Measurements from ENCODE around the gene HCRT. TPM values are rescaled to one million over a fixed set of nuclear protein-coding genes. Genes with fewer than 3 reads are reported as not detected.

Gene HCRT
- total RNA-seq, 4 donors from 2014 or later, result not detected

GRCh38 chr17:42136654-42137051, 48.6 kb downstream of the HCRT start:
- DNase-seq (ENCODE audit: low spot score) (no peak), ATAC-seq (ENCODE audit: low FRiP score) (no peak)
- TF ChIP-seq, protein P1, sequence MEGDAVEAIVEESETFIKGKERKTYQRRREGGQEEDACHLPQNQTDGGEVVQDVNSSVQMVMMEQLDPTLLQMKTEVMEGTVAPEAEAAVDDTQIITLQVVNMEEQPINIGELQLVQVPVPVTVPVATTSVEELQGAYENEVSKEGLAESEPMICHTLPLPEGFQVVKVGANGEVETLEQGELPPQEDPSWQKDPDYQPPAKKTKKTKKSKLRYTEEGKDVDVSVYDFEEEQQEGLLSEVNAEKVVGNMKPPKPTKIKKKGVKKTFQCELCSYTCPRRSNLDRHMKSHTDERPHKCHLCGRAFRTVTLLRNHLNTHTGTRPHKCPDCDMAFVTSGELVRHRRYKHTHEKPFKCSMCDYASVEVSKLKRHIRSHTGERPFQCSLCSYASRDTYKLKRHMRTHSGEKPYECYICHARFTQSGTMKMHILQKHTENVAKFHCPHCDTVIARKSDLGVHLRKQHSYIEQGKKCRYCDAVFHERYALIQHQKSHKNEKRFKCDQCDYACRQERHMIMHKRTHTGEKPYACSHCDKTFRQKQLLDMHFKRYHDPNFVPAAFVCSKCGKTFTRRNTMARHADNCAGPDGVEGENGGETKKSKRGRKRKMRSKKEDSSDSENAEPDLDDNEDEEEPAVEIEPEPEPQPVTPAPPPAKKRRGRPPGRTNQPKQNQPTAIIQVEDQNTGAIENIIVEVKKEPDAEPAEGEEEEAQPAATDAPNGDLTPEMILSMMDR (IDR thresholded peaks at IDR 0.05), result no peak

DNA sequence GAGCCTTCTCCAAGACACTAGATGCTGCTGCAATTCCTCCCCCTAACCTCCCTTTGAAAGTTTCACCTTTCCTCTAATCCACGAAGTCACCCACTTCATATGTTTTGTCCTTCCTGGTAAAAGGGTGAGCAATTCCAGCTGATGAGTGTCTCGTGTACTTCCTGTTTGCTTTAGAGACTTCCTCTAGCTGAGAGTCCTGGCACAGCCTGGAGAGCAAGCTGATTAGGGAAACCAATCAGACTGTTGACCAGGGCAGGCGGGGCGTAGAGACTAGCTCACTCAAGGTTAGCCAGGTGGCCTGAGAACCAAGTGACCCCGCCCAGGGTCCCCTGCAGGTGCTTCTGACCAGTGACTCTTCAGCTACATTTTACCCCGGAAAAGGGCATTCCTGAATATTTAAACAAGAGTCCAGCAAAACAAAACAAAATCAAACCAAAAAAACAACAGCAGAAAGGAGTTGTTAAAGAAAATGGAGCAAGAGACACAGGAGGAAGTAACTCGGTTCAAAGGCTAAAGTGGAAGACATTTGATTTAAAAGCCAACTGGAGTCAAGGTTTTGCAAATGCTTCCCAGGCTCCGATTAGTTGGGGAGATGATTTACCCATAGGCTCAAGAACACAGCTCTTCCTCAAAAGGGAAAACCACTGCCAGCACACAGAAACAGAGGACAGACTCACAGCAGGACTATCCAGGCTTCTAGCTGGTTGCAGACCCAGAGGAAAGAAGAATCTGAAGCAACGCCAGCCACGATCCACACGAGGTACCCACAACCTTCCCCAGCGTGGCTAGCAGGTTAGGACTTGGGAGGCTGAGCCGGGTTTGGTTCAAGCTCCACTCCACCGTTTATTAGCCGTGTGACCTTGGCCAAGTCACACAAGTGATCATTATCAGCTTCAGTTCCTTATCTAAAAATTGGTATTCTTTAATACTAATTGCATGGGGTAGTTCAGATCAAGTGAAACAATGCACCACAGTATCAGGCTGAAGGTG, 49.3 kb downstream of the HCRT start:
- no peak for DNase-seq (ENCODE audit: low spot score)
- ATAC-seq (ENCODE audit: low FRiP score), result peak; percentile 34

GRCh38 chr17:42135151-42135550, 50.1 kb downstream of the HCRT start:
- ATAC-seq (ENCODE audit: low FRiP score) (no peak), DNase-seq (ENCODE audit: low spot score) (no peak)
- TF ChIP-seq, protein P1 (IDR thresholded peaks at IDR 0.05), result no peak

More for the DNA sequence above, 49.3 kb downstream of the HCRT start:
- TF ChIP-seq, protein P1 (IDR thresholded peaks at IDR 0.05), result no peak

Other genes starting within 250 kb of the HCRT start
- gene CNP, start 218.7 kb downstream of the HCRT start, total RNA-seq, result 10 to 100 TPM; 42.2 to 62.9 (median 49.8) TPM
- gene DNAJC7, start 168.0 kb downstream of the HCRT start, total RNA-seq, result 10 to 100 TPM; 46.5 to 72.5 (median 70.7) TPM
- gene NKIRAS2, start 165.4 kb downstream of the HCRT start, total RNA-seq, result 10 to 100 TPM; 27.8 to 39.3 (median 30.4) TPM
- under 1 TPM; 0.09 to 0.63 (median 0.19) TPM for gene C17orf113, start 134.9 kb downstream of the HCRT start, total RNA-seq
- not detected for gene ZNF385C, start 87.0 kb downstream of the HCRT start, total RNA-seq
- 10 to 100 TPM in 2 of 4 donors, 1 to 10 TPM in 2; 7.8 to 21.8 (median 10.2) TPM for gene DHX58, start 72.7 kb downstream of the HCRT start, total RNA-seq
- gene KAT2A, start 64.1 kb downstream of the HCRT start, total RNA-seq, result 10 to 100 TPM; 30.2 to 68.7 (median 33.9) TPM
- gene HSPB9, start 62.6 kb downstream of the HCRT start, total RNA-seq, result under 1 TPM in 1 of 4 donors, not detected in 3; 0.25 TPM
- gene RAB5C, start 30.5 kb downstream of the HCRT start, total RNA-seq, result 100 to 1,000 TPM; 122 to 178 (median 158) TPM
- under 1 TPM in 3 of 4 donors, not detected in 1; 0.44 to 0.79 (median 0.48) TPM for gene KCNH4, start 4.3 kb downstream of the HCRT start, total RNA-seq
- 10 to 100 TPM; 28.8 to 41.3 (median 35.5) TPM for gene GHDC, start 9.0 kb upstream of the HCRT start, total RNA-seq
- gene STAT5B, start 90.9 kb upstream of the HCRT start, total RNA-seq, result 100 to 1,000 TPM in 2 of 4 donors, 10 to 100 TPM in 2; 66.6 to 130 (median 111) TPM
- gene STAT5A, start 103.0 kb upstream of the HCRT start, total RNA-seq, result 100 to 1,000 TPM; 151 to 200 (median 171) TPM
- gene STAT3, start 203.0 kb upstream of the HCRT start, total RNA-seq, result 100 to 1,000 TPM; 214 to 433 (median 280) TPM
- gene CAVIN1, start 237.8 kb upstream of the HCRT start, total RNA-seq, result 100 to 1,000 TPM; 479 to 598 (median 526) TPM